NCI-H526 treated with DMSO at 0.1 percent for 48 hours (cell line): Measurements from ENCODE around the gene CASZ1.

Experiments
- DNase-seq: peaks from one replicate; lab custom pipeline; 2025; lab: John Stamatoyannopoulos, UW

The CASZ1 gene

GRCh38 chr1:10793129-10793651 lies 3.3 kb downstream of the CASZ1 start:
- DNase-seq = peak; percentile 42

GRCh38 chr1:10791105-10791951 lies 5.1 kb downstream of the CASZ1 start:
- DNase-seq = peak; percentile 93

GRCh38 chr1:10789803-10790702 lies 6.4 kb downstream of the CASZ1 start:
- DNase-seq = no peak

- no peak for DNase-seq
Measured at GRCh38 chr1:10789047-10789791, 7.2 kb downstream of the CASZ1 start.

GRCh38 chr1:10788592-10789006 lies 7.8 kb downstream of the CASZ1 start:
- peak; percentile 23 for DNase-seq

- DNase-seq = no peak
Measured at GRCh38 chr1:10787286-10787685, 9.2 kb downstream of the CASZ1 start.

- no peak for DNase-seq
Measured at GRCh38 chr1:10785728-10786638, 10.5 kb downstream of the CASZ1 start.

- no peak for DNase-seq
Measured at GRCh38 chr1:10784998-10785727, 11.3 kb downstream of the CASZ1 start.

GRCh38 chr1:10782491-10783244 lies 13.8 kb downstream of the CASZ1 start:
- DNase-seq = no peak

GRCh38 chr1:10781137-10781536 lies 15.3 kb downstream of the CASZ1 start:
- no peak for DNase-seq

- DNase-seq = no peak
Measured at GRCh38 chr1:10779841-10780240, 16.6 kb downstream of the CASZ1 start.

GRCh38 chr1:10779201-10779600 lies 17.2 kb downstream of the CASZ1 start:
- peak; percentile 64 for DNase-seq

- no peak for DNase-seq
Measured at GRCh38 chr1:10778640-10779039, 17.8 kb downstream of the CASZ1 start.

- no peak for DNase-seq
Measured at GRCh38 chr1:10777749-10778574, 18.5 kb downstream of the CASZ1 start.

- peak; percentile 55 for DNase-seq
Measured at GRCh38 chr1:10776190-10776905, 20.1 kb downstream of the CASZ1 start.

GRCh38 chr1:10775763-10776162 lies 20.7 kb downstream of the CASZ1 start:
- no peak for DNase-seq

GRCh38 chr1:10774615-10775310 lies 21.7 kb downstream of the CASZ1 start:
- DNase-seq = no peak
